HG02759 (cell line): ENCODE measurements around the gene FXYD7.
"Not testable (repeated sequence)": the region's sequence is repeated elsewhere in the genome, so short reads cannot be mapped to it uniquely, and the experiment has no call there.

Experiments used
- ATAC-seq: cut with Tn5 transposase; IDR thresholded peaks from one replicate; pipeline ENCODE4 v1.9.1; 2021; ENCODE audit warnings: mild to moderate bottlenecking, moderate library complexity; ENCODE audit not compliant: unreplicated experiment

Gene FXYD7

DNA sequence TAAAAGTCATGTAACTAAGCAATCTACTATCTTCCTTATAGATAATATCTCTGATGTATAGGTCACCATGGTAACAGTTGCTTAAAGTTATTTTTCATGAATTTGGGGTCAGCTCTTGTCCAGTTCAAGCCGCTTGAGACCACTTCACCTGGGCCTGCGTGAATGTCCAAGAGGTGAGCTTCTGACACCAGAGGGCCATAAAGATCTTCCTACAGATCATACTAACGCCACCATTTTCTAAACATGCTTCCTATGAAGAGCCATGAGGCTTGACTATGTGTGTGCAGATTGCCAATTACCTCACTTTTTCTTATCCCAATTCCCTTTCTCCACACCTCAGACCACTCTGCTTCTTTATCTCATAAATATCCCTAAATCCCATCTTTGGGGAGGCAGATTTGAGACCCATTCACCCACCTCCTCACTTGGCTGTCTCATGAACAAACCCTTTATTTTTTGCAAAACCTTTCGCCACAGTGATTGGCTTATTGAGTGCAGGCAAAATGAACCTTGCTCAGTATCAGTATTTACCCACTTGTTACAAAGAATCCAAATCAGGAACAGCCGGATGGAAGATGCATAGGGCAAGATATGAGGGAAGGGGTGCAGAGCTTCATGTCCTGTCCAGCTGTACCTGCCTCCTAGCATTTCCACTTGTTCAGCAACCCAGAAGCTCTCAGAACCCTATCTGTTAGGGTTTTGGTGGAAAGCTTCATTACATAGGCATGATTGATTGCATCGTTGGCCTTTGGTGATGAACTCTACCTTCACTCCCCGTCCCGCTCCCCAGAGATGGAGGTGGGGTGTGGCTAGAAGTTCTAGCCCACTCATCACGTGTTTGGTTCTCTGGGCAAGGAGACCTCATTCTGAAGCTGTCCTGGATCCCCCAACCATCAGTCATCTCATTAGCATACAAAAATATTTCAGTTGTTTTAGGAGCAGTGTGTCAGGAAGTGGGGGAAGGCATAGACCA is 51.2 kb downstream of the FXYD7 start:
- ATAC-seq, result no peak

DNA sequence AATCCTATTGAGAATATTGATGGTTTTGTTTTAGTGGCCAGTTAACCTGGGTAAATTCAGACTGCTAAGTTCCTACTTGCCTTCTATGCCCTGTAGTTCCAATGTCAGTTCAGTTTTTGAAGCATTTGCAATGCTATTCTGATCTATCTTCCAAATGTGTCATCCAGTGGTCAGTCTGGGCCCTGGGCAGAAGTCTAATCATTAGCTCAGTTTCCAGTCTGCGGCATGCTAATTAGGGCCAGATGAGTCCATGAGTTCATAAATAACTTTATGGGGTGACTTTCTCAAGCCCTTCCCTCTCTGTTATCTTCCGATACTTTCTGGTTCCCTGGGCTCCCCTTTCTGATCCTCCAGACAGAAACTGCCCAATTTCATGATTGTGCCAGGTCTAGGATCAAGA is 52.8 kb downstream of the FXYD7 start:
- no peak for ATAC-seq

DNA sequence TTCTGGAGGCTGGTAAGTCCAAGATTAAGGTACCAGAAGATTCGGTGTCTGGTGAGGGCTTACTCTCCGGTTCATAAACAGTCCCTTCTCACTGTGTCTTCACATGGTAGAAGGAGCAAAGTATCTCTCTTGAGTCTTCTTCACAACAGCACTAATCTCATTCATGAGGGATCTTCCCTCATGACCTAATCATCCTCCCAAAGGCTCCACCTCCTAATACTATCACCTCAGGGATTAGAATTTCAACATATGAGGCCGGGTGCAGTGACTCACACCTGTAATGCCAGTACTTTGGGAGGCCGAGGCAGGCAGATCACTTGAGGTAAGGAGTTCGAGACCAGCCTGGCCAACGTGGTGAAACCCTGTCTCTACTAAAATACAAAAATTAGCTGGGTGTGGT is 53.8 kb downstream of the FXYD7 start:
- not testable (repeated sequence) for ATAC-seq

DNA sequence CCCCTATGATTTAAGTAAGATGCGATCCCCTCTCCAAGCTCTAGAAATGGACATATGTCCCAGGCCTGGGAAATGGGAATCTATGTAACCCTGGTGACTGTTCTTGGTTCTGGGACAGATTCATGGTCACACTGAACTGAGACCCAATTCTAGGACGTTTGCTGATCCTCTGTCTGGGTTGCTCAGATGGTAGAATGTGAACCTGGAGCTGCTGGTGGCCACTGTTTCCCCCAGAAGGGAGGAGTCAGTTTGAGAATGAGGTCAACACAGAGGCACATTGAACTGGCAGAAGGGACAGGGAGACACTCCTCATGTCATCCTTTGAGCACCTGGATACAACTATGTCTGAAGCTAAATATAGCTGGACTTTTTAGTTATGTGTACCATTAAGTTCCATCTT is 56.4 kb downstream of the FXYD7 start:
- no peak for ATAC-seq

DNA sequence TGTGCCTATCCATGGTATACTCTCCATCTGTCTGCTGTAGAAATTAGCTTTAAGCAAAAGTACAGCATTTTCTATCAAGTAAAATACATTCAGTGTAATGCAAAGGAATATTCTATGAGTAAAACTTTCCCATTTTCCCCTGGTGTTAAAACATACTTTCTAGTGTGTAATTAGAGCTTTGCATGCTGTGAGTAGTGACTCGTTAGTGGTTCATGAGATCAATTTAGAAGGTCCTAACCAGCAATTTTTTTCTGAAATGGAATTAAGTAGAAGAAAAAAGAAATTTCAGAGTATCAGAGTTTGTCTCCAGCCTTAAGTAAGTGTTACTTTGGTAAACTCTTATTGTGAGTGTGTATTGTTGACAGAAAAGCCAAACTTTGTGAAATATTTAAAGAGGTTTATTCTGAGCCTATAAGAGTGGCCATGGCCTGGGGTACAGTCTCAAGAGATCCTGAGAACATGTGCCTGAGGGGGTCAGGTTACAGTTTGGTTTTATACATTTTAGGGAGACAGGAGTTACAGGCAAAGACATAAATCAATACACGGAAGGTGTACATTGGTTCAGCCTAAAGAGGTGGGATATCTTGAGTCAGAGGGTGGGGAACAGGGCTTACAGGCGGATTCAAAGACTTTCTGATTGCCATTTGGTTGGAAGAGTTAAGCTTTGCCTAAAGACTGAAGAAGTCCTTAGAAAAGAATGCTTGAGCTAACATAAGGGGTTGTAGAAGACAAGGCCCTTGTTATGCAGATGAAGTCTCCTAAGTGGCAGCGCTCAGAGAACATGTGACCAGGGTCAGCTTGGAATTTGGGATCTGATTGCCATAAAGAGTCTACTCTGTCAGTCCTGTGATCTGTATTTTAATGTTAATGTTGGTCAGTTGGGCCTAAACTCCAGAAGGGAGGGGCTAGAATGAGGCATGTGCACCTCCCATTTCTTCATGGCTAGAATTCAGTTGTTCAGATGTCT is 60.0 kb downstream of the FXYD7 start:
- no peak for ATAC-seq
